GM19395 (cell line): ENCODE measurements around the gene MARCHF10.
"Not testable (repeated sequence)": the region's sequence is repeated elsewhere in the genome, so short reads cannot be mapped to it uniquely, and the experiment has no call there.

ENCODE experiments used
- ATAC-seq: cut with Tn5 transposase; IDR thresholded peaks from one replicate; pipeline ENCODE4 v1.9.1; 2021; ENCODE audit warnings: mild to moderate bottlenecking, moderate library complexity; ENCODE audit not compliant: unreplicated experiment

Gene MARCHF10

DNA sequence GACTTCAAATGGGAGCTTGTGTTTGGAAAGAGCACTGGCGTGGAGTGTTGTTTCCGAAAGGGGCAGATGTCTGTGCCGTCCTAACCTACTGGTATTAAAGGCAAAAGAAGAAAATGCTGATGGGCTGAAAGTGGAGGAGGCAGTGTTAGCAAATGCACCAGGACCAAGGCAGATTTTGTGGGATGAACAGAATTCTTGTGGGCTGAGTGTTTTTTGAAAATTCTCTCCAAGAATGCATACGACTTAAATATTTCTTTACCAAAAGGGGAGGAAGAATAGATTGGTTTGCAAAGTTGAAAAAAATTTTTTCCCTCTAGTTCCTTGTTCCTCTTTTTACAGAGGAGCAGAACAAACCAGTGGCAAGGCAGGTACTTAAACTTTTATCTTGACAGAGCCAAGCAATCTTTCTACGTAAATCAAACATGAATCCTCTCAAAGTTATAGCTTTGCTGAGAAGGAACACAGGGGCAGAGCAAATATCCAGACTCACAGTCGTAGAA, 16.8 kb downstream of the MARCHF10 start:
- no peak for ATAC-seq

DNA sequence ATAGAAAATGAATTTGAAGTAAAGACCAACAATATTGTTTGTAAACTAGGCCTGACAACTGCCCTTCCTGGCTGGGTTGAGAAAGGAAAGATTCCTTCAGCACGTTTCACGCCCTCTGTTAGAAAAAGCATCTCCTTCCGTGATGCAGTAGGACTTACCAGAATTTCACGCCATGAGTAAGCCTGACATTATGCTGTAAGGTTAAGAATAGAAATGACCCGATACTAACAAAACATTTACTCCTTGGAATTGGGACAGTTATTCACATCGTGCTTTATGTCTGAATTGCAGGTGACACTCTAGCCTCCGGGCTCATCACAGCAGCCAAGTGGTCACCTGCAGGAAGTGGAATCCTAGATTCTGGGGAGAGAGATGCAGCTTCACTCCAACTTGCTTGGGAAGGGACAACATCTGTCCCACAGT, 17.5 kb downstream of the MARCHF10 start:
- no peak for ATAC-seq

DNA sequence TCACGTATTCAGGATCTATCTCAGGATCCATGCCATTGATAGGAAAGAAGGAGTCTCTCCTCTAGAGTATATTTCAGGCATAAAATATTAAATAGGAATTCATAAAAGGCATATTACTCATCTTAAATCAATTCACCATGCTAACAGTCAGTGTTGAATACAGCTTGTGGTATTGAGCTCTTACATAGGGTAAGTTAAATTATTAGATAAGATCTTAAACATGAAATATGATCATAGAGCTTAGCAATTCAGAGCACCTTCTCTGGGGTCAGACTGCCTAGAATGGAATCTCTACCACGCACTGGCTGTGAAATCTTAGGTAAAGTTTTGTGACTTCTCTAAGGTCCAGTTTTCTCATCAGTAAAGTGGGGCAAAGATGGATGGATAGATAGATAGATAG, 20.7 kb downstream of the MARCHF10 start:
- ATAC-seq, result no peak

DNA sequence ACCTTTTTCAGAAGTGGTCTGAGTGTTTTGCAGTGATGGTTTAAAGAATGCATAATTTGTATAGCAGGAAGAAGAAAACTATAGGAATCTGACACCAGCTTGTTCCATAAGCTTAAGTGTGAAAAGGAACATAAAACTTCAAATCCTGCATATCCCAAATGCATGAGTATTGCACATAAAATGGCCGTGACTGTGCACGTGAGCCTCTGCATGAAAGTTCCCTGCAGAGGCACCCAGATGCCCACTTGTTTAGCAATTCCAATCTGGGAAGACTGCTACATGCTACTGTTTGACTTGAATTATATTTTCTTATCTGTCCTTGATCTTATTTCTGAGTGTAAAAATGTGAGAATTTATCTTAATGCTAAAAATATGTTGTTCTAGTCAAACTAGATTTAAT, 21.5 kb downstream of the MARCHF10 start:
- no peak for ATAC-seq

DNA sequence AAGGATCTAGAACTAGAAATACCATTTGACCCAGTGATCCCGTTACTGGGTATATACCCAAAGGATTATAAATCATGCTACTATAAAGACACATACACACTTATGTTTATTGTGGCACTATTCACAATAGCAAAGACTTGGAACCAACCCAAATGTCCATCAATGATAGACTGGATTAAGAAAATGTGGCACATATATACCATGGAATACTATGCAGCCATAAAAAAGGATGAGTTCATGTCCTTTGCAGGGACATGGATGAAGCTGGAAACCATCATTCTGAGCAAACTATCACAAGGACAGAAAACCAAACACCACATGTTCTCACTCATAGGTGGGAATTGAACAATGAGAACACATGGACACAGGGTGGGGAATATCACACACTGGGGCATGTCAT, 22.1 kb downstream of the MARCHF10 start:
- ATAC-seq, result not testable (repeated sequence)

DNA sequence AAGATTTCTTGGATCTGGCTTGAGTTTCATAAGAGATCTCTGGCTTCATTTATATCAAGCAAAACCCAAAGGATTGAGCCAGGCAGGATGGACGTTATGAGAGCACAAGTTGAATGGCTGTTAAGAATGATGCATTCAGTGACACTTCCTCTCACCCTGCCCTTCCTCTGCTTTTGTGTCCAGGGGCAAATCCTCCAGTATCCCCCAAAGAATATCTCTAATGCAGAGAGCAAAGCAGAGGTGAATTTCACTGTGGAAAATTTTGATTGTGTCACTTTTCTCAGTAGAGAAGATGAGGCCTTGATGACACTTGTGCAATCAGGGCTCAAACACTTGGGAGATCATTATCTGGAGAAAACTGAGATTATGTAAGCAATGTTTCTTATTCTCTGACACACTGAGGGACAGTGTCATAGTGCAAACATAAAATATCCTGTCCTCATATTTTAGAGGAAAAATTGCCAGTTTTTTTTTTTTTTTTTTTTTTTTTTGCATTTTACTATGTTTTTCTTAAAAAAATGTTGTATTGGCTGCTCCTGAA, 25.3 kb downstream of the MARCHF10 start:
- ATAC-seq, result no peak

DNA sequence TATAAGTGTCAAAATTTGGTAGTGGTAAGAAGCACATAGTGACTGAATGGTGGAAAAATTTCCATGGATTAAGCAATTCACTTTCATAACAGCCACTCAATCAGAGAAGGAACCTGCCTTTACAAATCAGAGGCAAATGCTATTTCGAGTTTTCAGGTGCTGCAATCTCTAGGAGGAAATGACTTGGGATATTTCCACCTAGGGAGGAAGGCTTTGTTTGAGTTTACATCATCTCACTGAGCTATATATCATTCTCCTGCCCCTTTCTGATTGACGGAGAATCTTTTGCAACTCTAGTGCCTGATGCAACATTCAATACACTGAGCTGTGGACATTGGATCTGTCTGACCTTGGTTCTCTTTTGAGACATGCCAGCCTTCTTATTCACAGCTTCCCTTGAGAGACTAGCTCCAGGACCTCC, 26.3 kb downstream of the MARCHF10 start:
- ATAC-seq, result no peak

DNA sequence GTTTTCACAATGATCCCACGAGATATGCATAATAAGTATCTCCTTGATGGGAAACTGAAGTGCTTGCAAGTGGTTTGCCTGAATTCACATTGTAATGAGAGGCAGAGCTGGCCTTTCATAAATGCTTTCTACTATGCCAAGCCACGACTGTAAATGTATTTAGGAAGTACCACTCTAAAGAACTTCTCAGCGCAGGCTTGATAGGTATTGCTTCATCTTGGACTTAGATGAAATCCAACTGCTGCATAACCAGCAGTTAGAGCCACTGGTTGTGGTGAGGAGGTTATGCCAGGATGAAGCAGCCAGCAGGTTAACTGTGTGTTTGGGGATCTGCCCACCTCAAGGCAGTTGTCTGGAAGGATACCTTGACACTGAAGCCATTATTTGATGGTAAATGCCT, 26.8 kb downstream of the MARCHF10 start:
- no peak for ATAC-seq

DNA sequence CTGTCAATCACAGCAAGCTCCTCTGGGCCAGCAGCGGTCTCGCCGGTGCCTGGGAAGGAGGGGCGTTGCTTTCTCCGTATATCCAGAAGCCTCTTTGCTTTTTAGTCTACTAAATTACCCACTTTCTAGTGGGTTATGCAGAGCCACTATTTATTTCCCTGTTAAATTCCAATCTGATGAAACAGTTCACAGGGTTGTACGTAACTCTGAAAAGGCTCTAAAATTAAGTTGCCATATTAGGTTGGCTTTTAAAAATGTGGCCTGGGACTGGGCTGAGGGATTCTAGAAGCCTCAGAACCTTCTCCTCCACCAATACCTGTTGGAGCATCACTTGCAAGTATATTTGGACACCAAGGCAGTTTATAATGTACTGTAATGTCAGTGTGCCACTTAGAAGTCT, 27.2 kb downstream of the MARCHF10 start:
- no peak for ATAC-seq

DNA sequence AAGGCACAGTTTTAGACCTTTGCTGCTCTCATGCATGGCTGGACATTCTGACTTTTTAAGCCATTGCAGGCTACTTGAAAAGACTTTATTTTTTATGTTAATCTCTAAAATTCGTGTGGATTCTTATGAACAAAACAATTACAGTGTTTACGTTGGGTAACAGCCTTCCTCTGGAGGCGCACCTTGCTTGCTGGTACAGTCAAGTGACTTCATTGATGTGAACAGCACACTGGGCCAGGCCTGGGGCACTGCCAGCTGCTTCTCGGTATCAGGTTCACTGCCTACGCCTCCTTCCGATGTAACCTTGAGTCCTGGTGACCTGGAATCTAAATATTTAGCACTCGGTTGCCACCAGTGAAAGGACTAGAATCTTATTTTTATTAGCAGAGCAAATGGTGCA, 27.8 kb downstream of the MARCHF10 start:
- no peak for ATAC-seq

DNA sequence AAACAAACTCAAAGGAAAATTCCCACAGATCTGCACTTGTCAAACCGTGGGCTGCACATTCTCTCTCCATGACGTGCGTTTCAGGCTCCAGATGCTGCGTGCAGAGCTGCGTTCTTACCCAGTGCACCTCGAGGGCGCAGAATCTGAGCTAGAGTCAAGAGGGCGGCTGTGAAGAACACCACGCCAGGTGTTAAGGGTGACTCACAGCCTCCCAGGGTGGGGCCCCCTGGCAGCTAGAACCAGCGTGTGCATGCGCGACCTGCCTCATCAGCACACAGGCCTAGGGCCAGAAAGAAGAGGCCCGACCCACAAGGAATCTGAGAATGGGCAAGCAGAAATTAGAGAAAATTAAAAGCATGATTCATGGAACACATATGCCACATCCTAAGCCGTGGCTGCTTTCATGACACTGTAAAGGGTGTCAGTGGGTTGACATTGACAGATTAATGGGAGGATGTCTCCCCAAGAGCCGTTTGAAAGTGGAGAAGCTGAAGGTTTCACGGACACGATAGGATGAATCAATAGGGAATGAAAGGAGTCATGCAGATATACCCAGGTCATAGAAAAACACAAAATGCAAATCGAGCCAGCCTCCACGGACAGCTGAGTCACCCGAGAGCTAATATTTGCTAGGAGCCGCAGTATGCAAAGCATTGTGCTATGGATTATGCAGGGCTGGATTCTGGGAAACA, 29.0 kb downstream of the MARCHF10 start:
- no peak for ATAC-seq

DNA sequence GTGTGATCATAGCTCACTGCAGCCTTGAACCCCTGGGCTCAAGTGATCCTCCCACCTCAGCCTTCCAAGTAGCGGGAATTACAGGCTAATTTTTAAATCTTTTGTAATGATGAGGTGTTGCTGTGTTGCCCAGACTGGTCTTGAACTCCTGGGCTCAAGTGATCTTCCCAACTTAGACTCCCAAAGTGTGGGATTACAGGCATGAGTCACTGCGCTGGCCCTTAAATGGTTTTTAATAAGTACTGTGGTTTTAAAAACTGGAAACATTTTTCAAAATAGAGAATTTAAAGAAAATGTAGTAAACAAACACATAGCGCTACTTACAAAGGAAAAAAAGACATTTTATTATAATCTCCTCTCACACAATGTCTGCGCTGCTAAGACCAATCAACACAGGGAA, 32.2 kb downstream of the MARCHF10 start:
- no peak for ATAC-seq

DNA sequence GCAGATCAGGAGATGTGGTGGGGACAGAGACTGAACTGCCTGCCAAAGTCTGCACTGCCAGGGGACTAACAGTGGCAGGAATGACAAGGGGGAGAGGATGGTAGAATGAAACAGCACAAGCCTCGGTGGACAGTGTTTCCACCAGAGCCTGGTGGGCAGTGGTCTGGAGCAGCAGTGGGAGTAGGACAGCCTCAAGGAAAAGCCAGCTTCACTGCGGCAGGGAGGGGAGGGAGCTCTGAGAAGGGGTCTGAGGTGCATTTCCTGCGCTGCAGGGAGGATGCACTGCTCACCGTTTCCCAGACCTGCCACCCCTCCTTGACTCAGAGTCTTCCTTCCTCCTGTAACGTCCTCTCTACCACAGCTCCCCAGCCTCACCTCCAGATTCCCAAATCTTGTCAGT, 33.8 kb downstream of the MARCHF10 start:
- no peak for ATAC-seq

DNA sequence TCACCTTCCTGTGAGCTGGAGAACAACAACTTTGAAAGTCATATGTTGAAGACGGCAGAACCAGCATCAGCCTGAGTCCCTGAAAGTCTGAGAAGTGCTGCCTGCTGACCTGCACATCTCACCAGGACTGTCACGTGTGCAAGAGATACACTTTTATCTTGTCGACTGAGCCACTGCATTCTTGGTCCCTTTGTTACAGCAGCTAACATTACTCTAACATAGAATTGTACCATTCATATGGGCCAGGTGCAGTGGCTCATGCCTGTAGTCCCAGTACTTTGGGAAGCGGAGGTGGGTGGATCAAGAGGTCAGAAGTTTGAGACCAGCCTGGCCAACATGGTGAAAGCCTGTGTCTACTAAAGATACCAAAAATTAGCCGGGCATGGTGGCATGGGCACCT, 40.1 kb downstream of the MARCHF10 start:
- no peak for ATAC-seq

DNA sequence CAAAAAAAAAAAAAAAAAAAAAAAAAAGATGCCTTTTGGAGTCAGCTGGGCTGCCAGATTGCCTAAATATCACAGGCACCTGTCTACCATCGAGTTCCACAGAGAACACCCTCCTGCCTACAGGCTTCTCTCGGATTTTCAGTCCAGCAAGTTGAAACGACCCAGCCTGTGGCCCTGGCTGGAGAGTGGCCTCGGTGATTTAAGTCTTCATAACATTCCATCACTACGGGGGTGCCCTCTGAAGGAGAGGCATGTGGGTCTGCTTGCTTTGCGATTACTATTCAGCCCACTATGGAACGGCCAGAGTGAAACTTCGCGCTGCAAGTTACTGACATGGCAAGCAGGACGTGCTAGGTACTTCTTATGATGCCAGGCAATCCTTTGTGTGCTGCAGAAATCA, 42.8 kb downstream of the MARCHF10 start:
- ATAC-seq, result no peak

DNA sequence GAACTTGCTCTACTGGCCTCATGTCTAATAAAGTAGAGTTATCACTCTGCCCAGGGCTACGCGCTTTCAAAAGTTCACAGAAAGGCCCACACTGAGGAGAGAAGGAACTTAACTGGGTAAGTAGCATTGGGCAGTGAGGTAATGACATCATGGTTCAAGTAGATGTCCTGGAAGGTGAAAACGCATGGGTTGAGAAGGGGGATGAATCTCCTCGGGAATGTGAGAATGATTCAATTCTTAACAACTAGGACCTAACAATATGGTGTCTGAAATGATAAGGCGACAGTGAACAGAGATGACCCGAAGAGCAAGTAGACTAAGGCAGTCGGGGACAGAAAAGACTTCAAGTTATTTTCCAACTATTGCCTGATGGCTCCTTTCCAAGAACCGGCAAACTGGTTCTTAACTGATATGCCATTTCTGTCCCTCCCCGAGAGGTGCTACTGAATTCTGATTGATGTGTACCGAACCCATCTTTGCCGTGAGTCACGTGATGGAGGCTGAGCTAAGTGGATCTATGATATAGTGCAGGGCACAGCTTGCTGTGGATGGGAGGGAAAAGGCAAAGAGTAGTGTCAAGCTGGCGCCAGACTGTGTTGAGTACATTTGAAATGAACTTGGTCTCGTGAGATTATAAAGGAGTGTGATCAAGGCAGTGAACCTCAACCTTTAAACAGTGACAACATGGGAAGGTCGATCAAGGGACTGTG, 44.1 kb downstream of the MARCHF10 start:
- no peak for ATAC-seq

DNA sequence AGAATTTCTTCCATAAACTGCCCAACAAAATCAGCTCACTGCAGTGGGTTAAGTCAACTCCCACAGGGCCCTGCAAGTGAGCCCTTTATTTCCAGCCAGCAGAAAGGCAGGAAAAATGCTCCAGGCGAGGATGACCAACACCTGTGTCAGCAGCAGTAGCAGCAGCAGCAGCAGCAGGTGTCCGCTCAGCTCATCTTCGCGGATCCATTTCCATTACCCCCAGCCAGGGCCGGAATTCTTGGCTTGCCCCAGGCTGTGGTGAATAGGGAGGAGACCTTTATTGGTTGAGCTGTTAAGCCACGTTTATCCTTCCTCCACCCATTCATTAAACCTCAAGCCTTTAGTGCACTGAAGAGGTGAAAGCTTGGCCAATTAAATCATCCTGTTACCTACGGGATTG, 46.2 kb downstream of the MARCHF10 start:
- no peak for ATAC-seq

DNA sequence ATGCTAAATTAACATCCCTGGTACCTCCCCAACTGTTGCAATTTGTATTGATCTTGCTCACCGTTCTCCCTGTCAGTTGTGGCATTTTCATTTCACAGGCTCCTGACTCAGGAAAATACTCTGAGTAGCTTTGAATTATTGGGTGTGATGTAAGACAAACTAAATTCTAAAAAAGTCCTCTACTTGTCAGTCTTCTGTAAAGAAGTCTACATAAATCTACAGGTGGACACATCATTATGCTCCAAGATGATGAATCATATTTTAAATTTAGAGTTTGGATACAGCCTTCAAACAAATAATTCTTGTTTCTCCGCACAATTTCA, 47.2 kb downstream of the MARCHF10 start:
- ATAC-seq, result no peak

DNA sequence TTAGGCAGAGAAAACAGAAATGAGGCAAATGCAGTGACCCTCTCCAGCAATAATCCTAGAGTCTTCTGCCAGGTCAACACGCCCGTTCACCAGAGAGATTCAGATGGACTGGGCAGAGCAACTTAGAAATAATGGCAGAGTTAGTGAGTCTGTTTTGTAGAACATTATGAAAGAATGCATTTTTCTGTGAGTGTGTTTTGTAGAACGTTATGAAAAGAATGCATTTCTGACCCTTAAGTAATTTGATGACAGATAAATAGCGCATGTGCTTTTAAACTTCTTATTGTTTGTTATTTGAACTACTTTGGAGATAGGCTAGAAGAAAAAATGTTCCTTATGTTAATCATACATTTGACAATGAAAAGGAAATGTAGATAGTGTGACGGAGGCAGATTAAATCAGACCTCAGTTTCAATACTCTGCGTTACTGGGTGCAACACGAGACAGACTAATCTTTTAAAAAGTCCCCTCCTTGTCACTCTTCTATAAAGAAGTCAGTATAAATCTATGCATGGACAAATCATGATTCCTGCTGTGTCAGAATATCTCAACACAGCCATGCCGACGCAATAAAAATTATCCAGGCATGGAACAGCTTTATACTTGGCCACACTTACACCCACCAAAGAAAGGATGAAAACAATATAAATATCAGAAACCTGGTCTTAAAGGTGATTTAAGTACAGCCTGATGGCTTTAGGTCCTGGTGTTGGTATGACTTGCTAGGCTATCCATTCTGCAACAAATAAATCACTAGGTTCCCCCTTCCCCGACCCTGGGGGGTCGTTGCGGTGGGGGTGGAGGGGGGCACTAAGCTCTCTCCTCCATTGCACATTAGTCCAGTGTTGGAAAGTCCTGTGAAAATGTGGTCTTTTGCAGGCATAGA, 47.8 kb downstream of the MARCHF10 start:
- no peak for ATAC-seq

DNA sequence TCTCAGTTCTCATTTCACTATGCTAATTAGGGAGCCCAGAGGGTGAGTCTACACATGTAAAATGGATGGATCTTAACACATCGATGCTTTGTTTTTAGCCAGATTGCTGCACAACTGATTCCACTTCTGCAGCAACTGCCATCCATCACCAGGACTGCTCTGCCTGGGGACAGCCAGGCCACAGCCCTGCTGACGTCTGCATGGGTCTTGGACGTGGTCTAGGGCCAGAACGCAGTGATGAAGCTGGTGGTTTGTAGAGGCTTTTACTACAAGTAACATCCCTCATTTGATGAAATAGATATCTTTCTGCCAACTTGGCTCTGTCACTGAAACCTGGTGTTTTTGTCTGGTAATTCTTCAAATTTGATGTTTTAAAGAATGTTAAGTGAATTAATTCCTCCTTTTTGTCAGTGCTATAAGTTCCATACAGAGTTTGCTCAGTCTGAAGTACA, 50.6 kb downstream of the MARCHF10 start:
- no peak for ATAC-seq

DNA sequence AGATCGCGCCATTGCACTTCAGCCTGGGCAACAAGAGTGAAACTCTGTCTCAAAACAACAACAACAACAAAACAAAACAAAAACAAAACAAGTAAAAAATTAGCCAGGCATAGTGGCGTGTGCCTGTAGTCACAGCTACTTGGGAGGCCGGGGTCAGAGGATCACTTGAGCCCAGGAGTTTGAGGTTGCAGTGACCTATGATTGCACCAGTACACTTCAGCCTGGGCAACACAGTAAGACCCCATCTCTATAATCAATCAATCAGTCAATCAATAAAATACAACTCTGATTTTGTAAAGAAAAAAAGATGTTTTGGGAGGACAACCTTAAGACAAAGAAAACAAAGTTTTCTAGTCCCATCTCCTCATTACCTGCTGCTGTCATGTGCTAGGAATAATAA, 51.9 kb downstream of the MARCHF10 start:
- no peak for ATAC-seq
